GM12878 (cell line): ENCODE results near the gene GARS1. TPM values are rescaled to one million over a fixed set of nuclear protein-coding genes. Genes with fewer than 3 reads are reported as not detected.

ENCODE experiments used
- ATAC-seq: fragments of 200-7000 bp; cut with Tn5 transposase; 3 replicates; pipeline ENCODE4 v1.9.1; 2020; ENCODE audit warnings: mild to moderate bottlenecking, moderate library complexity
- BruUV-seq: library from RNA; stranded (reverse); fragments of 400-500 nt; replicated peaks from 2 replicates; lab custom pipeline; 2021; lab: Mats Ljungman, UMichigan
- CTCF ChIA-PET: fragments of 300-600 bp; sonication (Branson Sonifier 250); formaldehyde crosslinking; extraction: SDS; loops from one replicate; lab custom pipeline; 2021; ENCODE audit warnings: inconsistent platforms; lab: Yijun Ruan, JAX
- POLR2A ChIA-PET: fragments of 350-600 bp; formaldehyde crosslinking; extraction: SDS; loops from one replicate; lab custom pipeline; 2021; ENCODE audit warnings: inconsistent platforms; lab: Charles Lee
- RAD21 ChIA-PET: fragments of 300-600 bp; sonication (Branson Sonifier 250); formaldehyde crosslinking; loops from one replicate; lab custom pipeline; 2023; ENCODE audit warnings: antibody characterized with exemption; ENCODE audit not compliant: unreplicated experiment; lab: Charles Lee
- SMC1A ChIA-PET: fragments of 300-600 bp; sonication (Branson Sonifier 250); formaldehyde crosslinking; loops from one replicate; lab custom pipeline; 2023; ENCODE audit not compliant: unreplicated experiment, uncharacterized antibody; lab: Charles Lee
- DNase-seq: peaks from one replicate; pipeline ENCODE4 v3.0.0-alpha.2; 2011; ENCODE audit warnings: low read depth, low spot score
- FAIRE-seq: peaks from 3 replicates; lab custom pipeline; 2011; peaks lifted over from hg19 to GRCh38; lab: Jason Lieb, UNC
- H2AFZ ChIP-seq: 2 replicates; pipeline ENCODE4 v1.6.0; 2011; ENCODE audit warnings: low read depth, low read length, control low read depth; ENCODE audit not compliant: control insufficient read depth
- H3K27ac ChIP-seq: 2 replicates; pipeline ENCODE4 v1.5.1; 2011; ENCODE audit warnings: control low read depth; ENCODE audit not compliant: control insufficient read depth, insufficient read depth
- H3K27me3 ChIP-seq, 2 experiments: replicated peaks in 1 of 2; 2 replicates each; pipeline versions ENCODE4 v1.6.0 to v1.6.1; 2011; ENCODE audit warnings: low read length in 1 of 2; ENCODE audit not compliant: control insufficient read depth in 2 of 2, insufficient read depth in 2 of 2
- H3K36me3 ChIP-seq, 2 experiments: 2 replicates each; pipeline ENCODE4 v1.5.1; 2011; ENCODE audit warnings: low read length in 1 of 2; ENCODE audit not compliant: control insufficient read depth in 2 of 2, insufficient read depth in 2 of 2
- H3K4me1 ChIP-seq: 2 replicates; pipeline ENCODE4 v1.6.1; 2011; ENCODE audit warnings: mild to moderate bottlenecking, low read length, moderate library complexity, mixed read lengths; ENCODE audit not compliant: control insufficient read depth, insufficient read depth
- H3K4me2 ChIP-seq: 2 replicates; pipeline ENCODE4 v1.6.0; 2011; ENCODE audit warnings: control low read depth; ENCODE audit not compliant: control insufficient read depth, insufficient read depth
- H3K4me3 ChIP-seq: fragments of 200-600 bp; sonication (generic); 2 replicates; pipeline ENCODE4 v1.5.1; 2016
- H3K79me2 ChIP-seq: 2 replicates; pipeline ENCODE4 v1.6.0; 2011; ENCODE audit warnings: low read length; ENCODE audit not compliant: control insufficient read depth, insufficient read depth
- H3K9ac ChIP-seq: 2 replicates; pipeline ENCODE4 v1.8.0; 2011; ENCODE audit warnings: low read length, control low read depth, mixed read lengths; ENCODE audit not compliant: control insufficient read depth, insufficient read depth
- H3K9me3 ChIP-seq: replicated peaks from 3 replicates; pipeline ENCODE4 v1.5.1; 2011; ENCODE audit warnings: mild to moderate bottlenecking, low read length; ENCODE audit not compliant: control insufficient read depth, insufficient read depth
- H4K20me1 ChIP-seq: 2 replicates; pipeline ENCODE4 v1.6.0; 2011; ENCODE audit not compliant: control insufficient read depth, insufficient read depth
- ATF3 ChIP-seq: IDR thresholded peaks from 2 replicates; pipeline ENCODE4 v1.6.1; 2011; ENCODE audit warnings: low read depth, mild to moderate bottlenecking, low read length, moderate library complexity, borderline replicate concordance; ENCODE audit errors: extremely low read depth
- CBFB ChIP-seq: IDR thresholded peaks from 2 replicates; pipeline ENCODE4 v1.6.1; 2016; ENCODE audit warnings: antibody characterized with exemption, low read depth
- JUND ChIP-seq: IDR thresholded peaks from 2 replicates; pipeline ENCODE4 v1.6.1; 2012; ENCODE audit warnings: low read depth, mild to moderate bottlenecking, low read length, improper control_type of control experiment, moderate library complexity
- NR2F1 ChIP-seq: fragments of 450-650 bp; conservative IDR thresholded peaks from 2 replicates; pipeline ENCODE4 v1.6.1; 2017; ENCODE audit warnings: mild to moderate bottlenecking
- SMAD5 ChIP-seq: IDR thresholded peaks from 2 replicates; pipeline ENCODE4 v1.6.1; 2016; ENCODE audit warnings: antibody characterized with exemption, low read depth
- SPI1 ChIP-seq: IDR thresholded peaks from 2 replicates; pipeline ENCODE4 v1.6.1; 2011; ENCODE audit warnings: low read depth, mild to moderate bottlenecking, low read length, moderate library complexity, borderline replicate concordance; ENCODE audit not compliant: insufficient read depth
- SREBF1 ChIP-seq: IDR thresholded peaks from 2 replicates; pipeline ENCODE4 v1.6.1; 2012; ENCODE audit warnings: mild to moderate bottlenecking, low read length
- WRNIP1 ChIP-seq: IDR thresholded peaks from 2 replicates; pipeline ENCODE4 v1.6.1; 2011; ENCODE audit warnings: low read depth, low read length, improper control_type of control experiment, borderline replicate concordance
- ZNF24 ChIP-seq: fragments of 450-650 bp; IDR thresholded peaks from 2 replicates; pipeline ENCODE4 v1.6.1; 2017; ENCODE audit warnings: antibody characterized with exemption, mild to moderate bottlenecking
- ZZZ3 ChIP-seq: IDR thresholded peaks from 2 replicates; pipeline ENCODE4 v1.6.1; 2011; ENCODE audit warnings: low read depth; ENCODE audit not compliant: control insufficient read depth, insufficient read length
- WGBS: methylation state at CpG from one replicate; pipeline ENCODE4 v1.1.6; 2016; ENCODE audit warnings: low lambda C conversion rate; ENCODE audit not compliant: insufficient replicate concordance, insufficient coverage; ENCODE audit errors: missing lambda C conversion rate; 5-methylcytosine and 5-hydroxymethylcytosine counted together
- in situ Hi-C: fragments of 300-500 bp; cut with MboI; formaldehyde crosslinking; loops from 9 replicates; pipeline ENCODE4 v1.14.3; 2018; ENCODE audit warnings: mixed read lengths
- intact Hi-C: fragments of 100-400 bp; cut with micrococcal nuclease; formaldehyde crosslinking; loops from one replicate; pipeline ENCODE4 v1.14.2; 2022; ENCODE audit not compliant: unreplicated experiment
- polyA plus RNA-seq, 11 experiments: library from polyadenylated mRNA; depleted of rRNA in 4 of 11; unstranded in 6 of 11; stranded (reverse) in 5 of 11; fragments of >200 nt; fragmentation: Nextera tagmentation in 4 of 11; fragmentation: Illumina TruSeq in 1 of 11; extraction: Ambion mirVana in 4 of 11; extraction: Trizol in 1 of 11; gene quantifications; 1 replicate in 1 of 11; 2 replicates in 10 of 11; pipeline versions ENCODE4 v1.2.1 to v1.2.3, GENCODE V29; 2011 to 2016; ENCODE audit warnings: inconsistent platforms in 2 of 11, missing spikeins in 2 of 11, low read depth in 1 of 11
- total RNA-seq, 4 experiments: library from RNA; depleted of rRNA in 3 of 4; stranded (reverse); fragments of >200 nt in 3 of 4; fragmentation: Illumina TruSeq in 1 of 4; extraction: Trizol in 1 of 4; gene quantifications; 2 replicates each; pipeline versions ENCODE4 v1.2.1 to v1.2.3, GENCODE V29; 2013 to 2021

Gene GARS1
- total and polyA plus RNA-seq, 10 of the 15 experiments (the other 5 are each of a cell fraction or from before 2014, with no cell fraction given) = 120 to 361 (median 187) TPM

GRCh38 chr7:30627026-30627425 lies 32.3 kb downstream of the GARS1 start:
- DNase-seq (no peak), FAIRE-seq (no peak), ATAC-seq (no peak)
- in situ Hi-C loops (no loop called here), intact Hi-C loops (no loop called here)
- no peak overlapping the region for H3K9ac ChIP-seq
- 98% methylated on average over 4 of the region's 4 CpGs for WGBS
- no TSS peak for BruUV-seq
- no peak overlapping the region for H3K27ac ChIP-seq
- H3K4me2 ChIP-seq = no peak overlapping the region
- peaks cover 10 to 18% of the 10 kb centered on the region in 2 experiments for H3K36me3 ChIP-seq
- H4K20me1 ChIP-seq = no peaks in the 10 kb centered on the region
- ChIA-PET SMC1A (no interaction called here), RAD21 (no interaction called here), POLR2A (no interaction called here), CTCF (no interaction called here)
- no peak for TF ChIP-seq SPI1
- no peak for TF ChIP-seq SMAD5
- no peak for TF ChIP-seq NR2F1
- no peak for TF ChIP-seq JUND
- TF ChIP-seq WRNIP1 = no peak
- no peak for TF ChIP-seq ZNF24
- no peak for TF ChIP-seq ATF3
- TF ChIP-seq CBFB = no peak
- TF ChIP-seq ZZZ3 = no peak
- no peak for TF ChIP-seq SREBF1
- no peaks in the 10 kb centered on the region for H3K4me1 ChIP-seq
- no peaks in the 10 kb centered on the region for H3K27me3 ChIP-seq
- no peak overlapping the region for H3K4me3 ChIP-seq
- H3K79me2 ChIP-seq = no peaks in the 10 kb centered on the region
- H2AFZ ChIP-seq = no peak overlapping the region
- no peaks in the 10 kb centered on the region for H3K9me3 ChIP-seq
